Spleen (tissue), 7 donors: ENCODE data around the gene ERGIC1.

Experiments used
- CTCF ChIP-seq, 11 experiments: fragments of 200-600 bp in 7 of 11; fragments of 450-650 bp in 4 of 11; sonication (generic) in 4 of 11; IDR thresholded peaks in 8 of 11; conservative IDR thresholded peaks in 3 of 11; 1 replicate in 7 of 11; 2 replicates in 4 of 11; pipeline versions ENCODE4 v1.4.0 to v1.8.0; 2016 to 2021; ENCODE audit warnings: antibody characterized with exemption in 11 of 11, inconsistent platforms in 4 of 11, mild to moderate bottlenecking in 1 of 11
- POLR2A ChIP-seq, 3 donors: fragments of 450-650 bp; IDR thresholded peaks; one replicate each; pipeline ENCODE4 v1.5.1; 2017; ENCODE audit warnings: antibody characterized with exemption in 3 of 3, mild to moderate bottlenecking in 1 of 3
- donor health status: DM: no; HTN: no; CAD: no; lungs with moderate emphysema.
- donor health status: DM: no; HTN: no; CAD: no.
- donor health status: DM: no; HTN: no; CAD: no.

- no peak for TF ChIP-seq POLR2A (IDR thresholded peaks at IDR 0.05)
- no peak for TF ChIP-seq CTCF (IDR thresholded peaks at IDR 0.05 in 8 of 11, conservative IDR thresholded peaks at IDR 0.05 in 3 of 11)
Measured at GRCh38 chr5:172857982-172858381, 23.9 kb downstream of the ERGIC1 start.
